Measurements from ENCODE around the gene ZFYVE27.

DNA sequence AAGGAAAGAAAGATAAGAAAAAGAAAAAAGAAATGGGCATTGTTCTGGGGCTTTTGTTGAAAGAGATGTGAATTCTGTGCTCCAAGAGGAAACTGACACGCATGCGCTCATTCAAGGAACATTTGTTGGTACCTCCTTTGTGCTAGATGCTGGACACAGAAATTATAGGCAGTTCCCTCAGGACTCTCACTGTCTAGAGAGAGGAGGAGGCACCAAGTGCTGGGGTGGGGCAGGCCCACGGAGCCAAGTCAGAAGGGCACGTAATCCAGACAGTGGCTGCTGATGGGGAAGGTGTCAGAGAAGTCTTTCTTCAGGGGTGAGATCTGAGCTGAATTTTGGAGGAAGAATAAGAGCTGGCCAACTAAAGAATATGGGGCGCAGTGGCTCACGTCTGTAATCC, 2.9 kb upstream of the ZFYVE27 start:
- no peak for TF ChIP-seq POLR2A (IDR thresholded peaks at IDR 0.05)
- TF ChIP-seq CTCF (IDR thresholded peaks at IDR 0.05): no peak

Data from esophagus squamous epithelium (tissue), 4 donors.